ENCODE data around the gene KLF13.
A peak's percentile ranks its signal among the peaks of the same experiment; 100 is the strongest.
"Not testable (repeated sequence)": the region's sequence is repeated elsewhere in the genome, so short reads cannot be mapped to it uniquely, and the experiment has no call there.

The KLF13 gene

DNA sequence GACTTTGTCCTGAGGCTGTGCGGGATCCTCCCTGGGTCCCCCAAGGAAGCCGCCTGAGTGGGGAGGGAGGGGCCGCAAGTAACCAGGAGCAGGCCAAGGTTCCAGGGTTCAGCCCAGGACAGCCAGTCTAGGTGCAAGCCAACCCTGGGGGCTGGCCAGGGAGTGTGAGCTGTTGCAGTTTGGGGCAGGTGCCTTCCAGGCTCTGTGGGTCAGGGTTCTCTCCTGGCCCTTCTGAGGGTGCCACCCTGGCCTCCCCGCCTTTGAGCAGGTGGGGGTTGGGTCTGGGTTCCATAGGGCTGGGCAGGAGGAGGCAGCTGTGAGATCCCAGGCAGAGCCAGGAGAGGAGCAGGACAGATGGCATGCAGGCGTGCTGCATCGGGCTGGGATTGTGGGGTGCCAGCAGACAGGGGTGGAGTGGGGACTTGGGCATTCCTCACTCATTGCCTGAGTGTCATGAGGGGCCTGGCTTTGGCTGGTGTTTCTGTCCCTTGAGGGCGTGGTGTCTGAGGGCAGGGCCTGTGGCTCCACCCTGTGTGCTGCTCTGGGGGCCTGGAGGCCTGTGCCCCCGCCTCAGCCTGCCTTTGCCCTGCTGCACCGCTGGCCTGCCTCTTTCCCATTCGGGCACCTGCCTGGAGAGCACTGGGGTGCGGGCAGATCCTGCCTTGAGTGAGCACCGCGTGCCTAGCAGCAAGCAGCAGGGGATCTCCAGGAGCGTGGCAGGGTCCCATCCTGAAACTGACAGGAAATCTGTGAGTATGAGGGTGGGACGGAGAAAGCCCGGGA lies 18.4 kb downstream of the KLF13 start:
- Histone ChIP-seq H3K4me1 (no peaks in the 10 kb centered on the region), H3K36me3 (replicated peaks) (no peaks in the 10 kb centered on the region), H3K27me3 (ENCODE audit: low read depth) (no peaks in the 10 kb centered on the region), H3K9me3 (no peaks in the 10 kb centered on the region), H3K4me3 (no peak overlapping the region)
- DNase-seq (ENCODE audit: low spot score in 2 of 2): peak in 1 of 2 experiments; percentile 24
- in situ Hi-C loops (cut with MboI; ENCODE audit: low sequenced_read_pairs): no loop called here

DNA sequence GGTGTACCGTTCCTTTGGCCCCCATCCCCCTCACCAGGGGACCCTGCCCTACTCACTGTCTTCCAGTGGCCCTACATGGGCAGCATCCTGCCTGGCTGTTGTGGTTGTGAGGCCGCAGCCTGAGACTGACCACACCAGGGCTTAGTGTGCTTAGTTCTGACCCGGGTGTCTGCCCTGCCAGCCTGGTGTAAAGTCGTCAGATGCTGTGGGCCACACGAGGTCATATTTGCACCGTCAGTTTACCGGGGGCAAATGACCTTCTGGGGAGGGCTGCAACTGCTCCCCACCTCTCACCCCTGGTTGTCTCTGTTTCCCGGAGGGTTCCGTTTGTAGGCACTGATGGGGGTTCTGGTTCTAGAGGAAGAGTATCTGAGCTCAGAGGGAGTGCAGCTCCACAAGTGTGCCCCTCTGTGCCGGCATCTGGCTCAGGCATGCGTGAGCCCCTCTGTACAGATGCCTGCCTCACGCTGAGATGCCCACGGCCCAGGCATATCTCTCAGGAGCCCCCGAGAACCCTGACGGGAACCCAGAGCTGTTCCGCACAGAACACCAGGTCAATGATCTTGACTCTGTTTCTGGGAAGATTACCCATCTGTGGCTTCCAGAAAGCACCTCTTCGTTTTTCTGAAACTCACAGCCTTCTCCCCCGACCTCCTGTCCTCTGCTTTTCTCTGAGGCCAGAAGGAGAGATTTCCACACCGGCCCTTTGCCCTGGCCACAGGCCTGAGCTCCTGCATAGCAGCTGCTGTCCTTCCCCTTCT lies 19.2 kb downstream of the KLF13 start:
- in situ Hi-C loops (cut with MboI; ENCODE audit: low sequenced_read_pairs): no loop called here

DNA sequence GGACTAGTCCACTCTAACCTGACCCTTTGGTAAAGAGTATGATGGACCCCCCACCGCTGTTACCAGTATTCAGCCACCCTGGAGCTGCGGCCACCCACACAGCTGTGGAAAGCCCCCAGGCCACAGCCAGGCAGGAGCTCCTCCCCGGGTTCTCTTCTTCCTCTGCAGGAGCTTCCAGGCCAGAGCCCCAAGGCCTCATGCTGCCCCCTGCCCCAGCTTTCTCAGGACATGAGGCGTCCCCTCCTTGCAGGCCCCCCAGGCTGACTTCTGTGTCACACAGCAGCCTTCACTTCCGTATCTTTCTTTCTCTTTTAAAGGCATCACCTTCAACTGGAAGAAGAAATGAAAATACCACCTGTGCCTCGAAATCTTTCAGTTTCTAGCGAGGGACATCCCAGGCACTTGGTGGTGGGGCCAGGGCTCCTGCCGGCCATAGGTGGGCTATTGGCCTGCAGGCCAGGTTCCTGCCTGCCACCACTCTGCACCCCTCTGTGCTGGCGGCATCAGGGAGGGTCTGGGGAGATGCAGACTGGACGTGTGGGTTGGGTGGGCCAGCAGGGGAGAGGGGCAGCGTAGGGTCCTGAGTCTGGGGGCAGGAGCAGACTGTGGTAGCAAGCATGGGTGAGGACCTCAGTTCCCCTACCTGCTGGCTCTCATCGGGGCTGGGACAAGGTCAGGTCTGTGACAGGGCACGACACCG lies 19.9 kb downstream of the KLF13 start:
- in situ Hi-C loops (cut with MboI; ENCODE audit: low sequenced_read_pairs): no loop called here
- no peak overlapping the region for H3K4me3 ChIP-seq
- H3K4me1 ChIP-seq: no peaks in the 10 kb centered on the region
- DNase-seq (ENCODE audit: low spot score in 2 of 2): no peak
- no peaks in the 10 kb centered on the region for H3K36me3 ChIP-seq (replicated peaks)
- no peaks in the 10 kb centered on the region for H3K27me3 ChIP-seq (ENCODE audit: low read depth)
- no peaks in the 10 kb centered on the region for H3K9me3 ChIP-seq

More for the DNA sequence above, 19.2 kb downstream of the KLF13 start:
- Histone ChIP-seq H3K27me3 (ENCODE audit: low read depth) (no peaks in the 10 kb centered on the region), H3K4me3 (no peak overlapping the region), H3K9me3 (no peaks in the 10 kb centered on the region), H3K36me3 (replicated peaks) (no peaks in the 10 kb centered on the region), H3K4me1 (no peaks in the 10 kb centered on the region)
- DNase-seq (ENCODE audit: low spot score in 2 of 2): no peak

DNA sequence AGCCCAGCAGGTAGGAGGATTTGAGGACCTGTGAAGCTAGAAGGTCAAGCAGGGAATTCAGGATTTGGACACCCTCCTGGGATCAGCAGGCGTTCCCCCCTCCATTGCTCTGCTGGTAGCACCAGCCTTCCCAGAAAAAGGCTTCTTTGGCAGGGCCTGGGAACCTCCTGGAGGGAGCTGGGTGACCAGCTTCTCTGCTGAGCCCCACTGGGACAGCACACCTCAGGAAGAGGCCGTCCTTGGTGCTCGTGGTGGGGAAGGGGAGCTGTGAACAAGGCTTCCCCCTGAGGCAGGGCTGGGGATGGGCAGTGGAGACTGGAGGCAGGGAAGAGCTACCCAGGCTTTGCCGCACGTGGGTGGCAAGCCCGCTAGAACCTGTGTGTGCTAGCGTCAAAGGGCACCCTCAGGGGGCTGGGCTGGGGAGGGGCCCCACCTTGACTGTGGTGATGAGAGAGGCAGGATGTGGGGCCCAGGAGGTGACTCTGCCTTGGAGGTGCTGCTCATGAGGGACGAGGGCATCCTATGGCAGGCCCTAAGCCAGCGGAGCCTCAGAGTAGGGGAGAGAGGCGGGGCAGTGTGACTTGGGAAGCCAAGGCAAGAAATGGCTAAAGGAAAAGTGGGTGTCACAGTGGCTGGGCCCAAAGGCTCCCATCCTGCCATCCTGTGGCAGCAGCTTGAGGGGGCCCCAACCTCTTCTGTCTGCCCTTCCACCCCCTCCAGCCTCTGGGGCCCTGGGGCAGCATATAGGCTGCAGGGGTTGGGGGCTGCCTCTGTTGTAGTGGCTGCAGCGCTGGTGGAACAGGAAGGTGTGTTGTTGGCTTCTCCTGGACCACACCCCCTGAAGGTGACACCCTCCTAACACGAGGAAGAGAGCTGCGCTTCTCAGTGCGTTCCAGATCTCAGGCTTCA lies 20.7 kb downstream of the KLF13 start:
- H3K4me1 ChIP-seq: peaks cover under 1% of the 10 kb centered on the region; the same call in 1 of the 2 replicates
- H3K36me3 ChIP-seq (replicated peaks): no peaks in the 10 kb centered on the region
- in situ Hi-C loops (cut with MboI; ENCODE audit: low sequenced_read_pairs): no loop called here
- H3K4me3 ChIP-seq: no peak overlapping the region
- no peak for DNase-seq (ENCODE audit: low spot score in 2 of 2)
- no peaks in the 10 kb centered on the region for H3K9me3 ChIP-seq
- H3K27me3 ChIP-seq (ENCODE audit: low read depth): no peaks in the 10 kb centered on the region

DNA sequence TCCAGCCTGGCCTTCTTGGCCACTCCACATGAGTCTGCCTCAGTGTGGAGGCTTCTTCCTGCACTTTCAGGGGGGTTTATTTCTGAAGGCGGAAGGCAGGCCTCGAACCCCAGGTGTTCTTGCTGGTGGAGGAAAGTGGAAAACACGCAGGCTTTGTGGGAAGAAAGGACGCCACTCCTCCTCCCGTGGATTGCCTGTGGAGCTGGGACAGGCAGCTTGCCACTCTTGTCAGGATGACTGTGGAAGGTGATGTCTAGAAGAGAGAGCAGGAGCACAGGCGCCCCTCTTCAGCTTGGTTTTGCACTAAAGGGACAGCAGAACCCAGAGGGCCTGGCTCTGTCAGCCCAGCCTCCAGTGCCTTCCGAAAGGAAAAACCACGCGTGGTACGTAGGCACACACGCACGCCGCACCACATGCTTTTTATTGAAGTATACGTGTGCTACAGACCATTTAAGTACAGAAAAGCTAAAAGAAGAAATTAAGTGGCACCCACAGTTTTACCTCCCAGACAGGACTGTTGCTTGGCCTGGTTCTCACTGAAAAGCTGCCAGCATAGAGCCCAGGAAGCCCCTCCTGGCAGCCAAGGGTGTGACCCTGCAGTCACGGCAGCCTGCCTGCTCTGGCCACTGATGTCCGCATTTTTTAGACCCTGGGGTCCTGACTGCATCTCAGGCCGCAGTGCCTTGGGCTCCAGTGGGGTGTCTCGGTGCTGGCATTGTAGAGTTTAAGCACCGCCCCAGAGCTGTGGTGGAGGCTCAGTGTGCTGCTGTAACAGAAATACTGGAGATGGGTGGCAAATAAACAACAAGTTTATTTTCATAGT lies 21.6 kb downstream of the KLF13 start:
- Histone ChIP-seq H3K27me3 (ENCODE audit: low read depth) (no peaks in the 10 kb centered on the region), H3K4me1 (peaks cover 9% of the 10 kb centered on the region), H3K4me3 (no peak overlapping the region), H3K36me3 (replicated peaks) (no peaks in the 10 kb centered on the region), H3K9me3 (no peaks in the 10 kb centered on the region)
- no peak for DNase-seq (ENCODE audit: low spot score in 2 of 2)
- in situ Hi-C loops (cut with MboI; ENCODE audit: low sequenced_read_pairs): no loop called here

DNA sequence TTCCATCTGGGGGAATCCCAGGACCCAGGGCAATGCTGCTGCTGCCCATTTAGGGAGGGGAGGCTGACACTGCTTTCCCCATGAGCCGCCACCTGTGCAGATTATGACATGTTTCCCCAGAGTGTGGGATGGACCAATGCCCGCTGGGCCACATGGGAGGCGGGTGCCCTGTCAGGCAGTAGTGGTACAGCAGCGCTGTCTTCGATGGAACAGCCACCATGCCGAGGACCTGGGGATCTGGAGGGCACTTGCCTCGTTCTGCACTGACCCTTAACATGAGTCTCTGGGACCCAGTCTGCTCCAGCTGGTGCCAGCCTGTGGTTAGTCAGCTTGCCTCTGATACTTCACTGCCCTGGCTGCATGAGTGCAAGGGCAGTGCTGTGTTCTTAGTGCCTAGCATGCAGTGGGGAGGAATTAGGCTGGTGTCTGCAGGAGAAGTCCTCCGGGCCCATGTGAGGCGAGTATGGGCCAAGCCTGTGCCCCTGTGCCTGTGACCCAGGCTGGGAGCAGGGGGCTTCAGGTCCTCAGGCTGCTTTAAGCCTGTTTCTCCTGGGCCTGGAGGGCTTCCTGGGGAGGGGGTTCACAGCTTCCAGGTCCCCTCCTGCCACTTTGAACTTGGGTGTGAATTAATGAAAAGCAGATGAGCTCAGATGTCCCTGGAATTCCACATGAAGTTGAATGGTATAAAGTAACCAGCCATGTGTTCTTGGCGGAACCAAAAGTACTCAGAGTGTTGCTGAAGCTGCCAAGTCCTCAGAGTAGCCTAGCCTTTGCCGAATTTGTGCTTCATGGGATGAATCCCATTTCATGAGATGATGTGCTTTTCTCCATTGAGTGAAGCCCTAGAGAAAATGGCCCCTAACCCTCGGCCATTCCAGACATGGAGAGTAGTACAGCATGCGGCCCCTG lies 22.9 kb downstream of the KLF13 start:
- no peaks in the 10 kb centered on the region for H3K27me3 ChIP-seq (ENCODE audit: low read depth)
- H3K4me1 ChIP-seq: peaks cover 19% of the 10 kb centered on the region
- H3K4me3 ChIP-seq: no peak overlapping the region
- no peaks in the 10 kb centered on the region for H3K36me3 ChIP-seq (replicated peaks)
- no peak for DNase-seq (ENCODE audit: low spot score in 2 of 2)
- H3K9me3 ChIP-seq: no peaks in the 10 kb centered on the region
- in situ Hi-C loops (cut with MboI; ENCODE audit: low sequenced_read_pairs): no loop called here

DNA sequence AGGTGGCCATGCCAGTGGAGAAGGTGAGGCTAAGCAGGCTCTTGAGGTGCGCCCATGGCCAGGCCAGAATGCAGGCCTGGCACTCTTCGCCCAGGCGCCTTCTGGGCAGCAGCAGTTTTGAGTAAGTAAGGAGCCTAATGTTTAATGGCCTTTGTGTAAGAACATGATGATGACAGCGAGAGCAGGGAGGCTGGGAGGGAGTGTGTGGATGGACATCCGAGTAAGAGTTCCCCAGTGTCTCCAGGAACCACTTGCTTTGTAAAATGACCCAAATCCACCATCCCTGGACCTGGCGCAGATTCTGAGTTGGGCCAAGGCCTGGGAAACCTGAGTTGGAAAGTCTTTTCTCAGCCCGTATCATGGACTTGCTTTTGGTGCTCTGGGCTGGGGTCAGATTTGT lies 24.1 kb downstream of the KLF13 start:
- DNase-seq (ENCODE audit: low spot score in 2 of 2): no peak
- H3K9me3 ChIP-seq: no peaks in the 10 kb centered on the region
- no peaks in the 10 kb centered on the region for H3K36me3 ChIP-seq (replicated peaks)
- in situ Hi-C loops (cut with MboI; ENCODE audit: low sequenced_read_pairs): no loop called here
- peaks cover 19% of the 10 kb centered on the region for H3K4me1 ChIP-seq
- no peak overlapping the region for H3K4me3 ChIP-seq
- no peaks in the 10 kb centered on the region for H3K27me3 ChIP-seq (ENCODE audit: low read depth)

DNA sequence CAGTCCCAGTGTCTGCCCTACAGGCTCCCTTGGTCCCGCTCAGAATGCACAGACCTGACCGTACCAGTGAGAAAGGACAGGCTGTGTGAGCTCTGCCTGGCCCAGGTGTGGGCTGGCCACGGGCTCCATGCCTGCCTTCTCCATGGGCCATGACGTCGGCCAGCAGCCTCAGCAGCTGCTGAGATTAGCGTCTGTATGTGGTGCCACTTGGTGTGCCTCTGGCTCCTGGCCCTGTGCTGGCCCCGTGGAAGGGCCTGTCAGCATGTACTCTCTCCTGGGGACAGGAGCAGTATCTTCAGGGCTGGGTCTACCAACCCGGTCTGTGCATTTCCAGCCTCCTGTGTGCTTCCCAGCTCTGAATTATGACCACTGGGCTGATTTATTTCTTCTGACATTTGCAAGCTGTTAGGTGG lies 25.7 kb downstream of the KLF13 start:
- DNase-seq (ENCODE audit: low spot score in 2 of 2): no peak
- H3K9me3 ChIP-seq: no peaks in the 10 kb centered on the region
- H3K4me3 ChIP-seq: no peak overlapping the region
- in situ Hi-C loops (cut with MboI; ENCODE audit: low sequenced_read_pairs): no loop called here
- H3K27me3 ChIP-seq (ENCODE audit: low read depth): no peaks in the 10 kb centered on the region
- peaks cover 19% of the 10 kb centered on the region for H3K4me1 ChIP-seq
- no peaks in the 10 kb centered on the region for H3K36me3 ChIP-seq (replicated peaks)

DNA sequence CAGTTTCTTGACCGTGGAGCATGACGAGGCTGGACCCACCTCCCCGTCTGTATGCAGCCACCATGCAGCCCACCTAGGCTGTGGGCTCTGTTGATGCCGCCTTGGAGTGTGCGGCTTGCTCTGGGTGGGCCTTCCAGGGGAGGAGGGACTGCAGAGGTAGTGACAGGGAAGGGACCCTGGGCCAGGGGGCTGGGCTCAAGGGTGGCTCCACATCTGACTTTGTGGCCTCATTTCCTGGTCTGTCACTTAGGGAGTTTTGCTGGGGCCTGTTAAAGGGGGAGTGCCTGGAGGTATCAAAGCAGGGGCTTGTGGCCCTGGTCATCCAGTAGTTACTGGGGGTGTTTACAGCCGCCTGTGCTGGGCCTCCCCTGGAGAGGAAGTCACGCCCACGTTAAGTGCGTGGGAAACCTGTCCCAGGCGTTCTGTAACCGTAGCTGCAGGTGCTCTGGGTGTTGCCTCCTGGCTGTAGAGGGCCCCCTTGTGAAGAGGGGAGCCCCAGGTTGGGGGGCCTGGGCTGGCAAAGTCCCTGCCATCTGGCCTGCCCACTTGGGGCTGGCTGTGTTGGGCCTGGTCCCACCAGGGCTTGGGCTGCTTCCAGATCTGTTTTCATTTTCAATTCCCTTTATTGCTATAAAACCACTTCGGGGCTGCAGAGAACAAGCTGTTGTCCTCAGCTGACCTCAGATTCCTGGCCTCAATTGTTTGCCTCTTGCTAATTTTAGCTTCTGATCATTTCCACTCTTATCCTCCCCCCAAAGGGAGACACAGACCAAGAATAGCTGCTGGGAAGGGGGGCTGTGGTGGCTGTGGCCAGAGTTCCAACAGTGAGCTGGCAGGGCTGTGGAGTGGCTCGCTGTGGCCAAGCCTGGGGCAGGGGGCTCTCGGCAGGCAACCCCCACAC lies 26.5 kb downstream of the KLF13 start:
- H3K4me1 ChIP-seq: peaks cover 19% of the 10 kb centered on the region
- H3K36me3 ChIP-seq (replicated peaks): no peaks in the 10 kb centered on the region
- no peaks in the 10 kb centered on the region for H3K9me3 ChIP-seq
- peak; percentile 73 to 80 for DNase-seq (ENCODE audit: low spot score in 2 of 2)
- no peak overlapping the region for H3K4me3 ChIP-seq
- in situ Hi-C loops (cut with MboI; ENCODE audit: low sequenced_read_pairs): no loop called here
- no peaks in the 10 kb centered on the region for H3K27me3 ChIP-seq (ENCODE audit: low read depth)

DNA sequence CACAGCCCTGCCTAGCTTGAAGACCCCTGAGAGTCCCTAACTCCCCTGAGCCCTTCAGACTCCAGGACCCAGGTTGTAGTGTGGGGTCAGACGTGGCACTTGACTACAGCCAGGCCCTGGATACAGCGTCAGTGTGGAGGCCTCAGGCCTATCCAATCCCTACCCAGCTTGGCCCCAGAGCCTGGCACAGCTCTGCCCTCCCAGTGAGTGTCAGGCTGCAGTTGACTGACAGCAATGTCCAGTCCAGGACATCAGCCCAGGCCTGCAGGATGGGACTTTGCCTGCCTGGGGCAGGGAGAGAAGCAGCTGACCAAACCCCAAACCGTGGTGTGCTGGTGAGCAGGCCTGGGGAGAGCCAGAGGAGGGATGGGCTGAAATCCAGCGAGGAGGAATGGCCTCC lies 27.3 kb downstream of the KLF13 start:
- no peaks in the 10 kb centered on the region for H3K9me3 ChIP-seq
- DNase-seq (ENCODE audit: low spot score in 2 of 2): no peak
- no peaks in the 10 kb centered on the region for H3K27me3 ChIP-seq (ENCODE audit: low read depth)
- H3K4me3 ChIP-seq: no peak overlapping the region
- in situ Hi-C loops (cut with MboI; ENCODE audit: low sequenced_read_pairs): no loop called here
- H3K4me1 ChIP-seq: peaks cover 19% of the 10 kb centered on the region
- H3K36me3 ChIP-seq (replicated peaks): no peaks in the 10 kb centered on the region

DNA sequence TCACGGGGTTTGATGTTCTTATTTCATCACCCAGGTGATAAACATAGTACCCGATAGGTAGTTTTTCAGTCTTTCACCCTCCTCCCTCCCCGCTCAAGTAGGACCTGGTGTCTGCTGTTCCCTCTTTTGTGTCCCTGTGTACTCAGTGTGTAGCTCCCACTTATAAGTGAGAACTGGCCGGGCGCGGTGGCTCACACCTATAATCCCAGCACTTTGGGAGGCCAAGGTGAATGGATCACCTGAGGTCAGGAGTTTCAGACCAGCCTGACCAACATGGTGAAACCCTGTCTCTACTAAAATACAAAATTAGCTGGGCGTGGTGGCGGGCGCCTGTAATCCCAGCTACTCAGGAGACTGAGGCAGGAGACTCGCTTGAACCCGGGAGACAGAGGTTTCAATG lies 29.5 kb downstream of the KLF13 start:
- H3K27me3 ChIP-seq (ENCODE audit: low read depth); H3K36me3 ChIP-seq (replicated peaks); in situ Hi-C loops (cut with MboI; ENCODE audit: low sequenced_read_pairs); DNase-seq (ENCODE audit: low spot score in 2 of 2); H3K9me3 ChIP-seq; H3K4me3 ChIP-seq: not testable (repeated sequence)
- H3K4me1 ChIP-seq: peaks cover 19% of the 10 kb centered on the region

Measured in HAP-1 (cell line).